Panc1 (cell line): Measurements from ENCODE around the gene RP2. TPM values are rescaled to one million over a fixed set of nuclear protein-coding genes. Genes with fewer than 3 reads are reported as not detected.

ENCODE experiments used
- ATAC-seq: fragments of 200-7000 bp; cut with Tn5 transposase; 2 replicates; pipeline ENCODE4 v1.9.1; 2020; ENCODE audit warnings: mild to moderate bottlenecking, moderate library complexity
- BruUV-seq: library from RNA; stranded (reverse); fragments of 400-500 nt; replicated peaks from 2 replicates; lab custom pipeline; 2021; lab: Mats Ljungman, UMichigan
- CTCF ChIA-PET: fragments of 300-600 bp; sonication (Branson Sonifier 250); formaldehyde crosslinking; loops from one replicate; lab custom pipeline; 2022; ENCODE audit warnings: antibody characterized with exemption; lab: Charles Lee
- POLR2A ChIA-PET: fragments of 300-600 bp; sonication (Branson Sonifier 250); formaldehyde crosslinking; loops from one replicate; lab custom pipeline; 2022; ENCODE audit warnings: antibody characterized with exemption; lab: Charles Lee
- DNase-seq: peaks from one replicate; pipeline ENCODE4 v3.0.0-alpha.2; 2010; ENCODE audit warnings: low read depth, low spot score
- H3K27ac ChIP-seq: 2 replicates; pipeline ENCODE4 v1.5.1; 2011; ENCODE audit warnings: mild to moderate bottlenecking, low read length, inconsistent platforms
- H3K27me3 ChIP-seq: fragments of 200-500 bp; sonication (Bioruptor generic); 2 replicates; pipeline ENCODE4 v1.6.0; 2014; ENCODE audit warnings: low read length, inconsistent platforms; ENCODE audit not compliant: control insufficient read depth, insufficient read depth
- H3K36me3 ChIP-seq: fragments of 200-500 bp; sonication (Bioruptor generic); 2 replicates; pipeline ENCODE4 v1.5.1; 2014; ENCODE audit warnings: inconsistent platforms, mild to moderate bottlenecking, low read length, moderate library complexity; ENCODE audit not compliant: control insufficient read depth, insufficient read depth
- H3K4me1 ChIP-seq: 2 replicates; pipeline ENCODE4 v1.5.1; 2011; ENCODE audit warnings: inconsistent platforms, mild to moderate bottlenecking, low read length, moderate library complexity; ENCODE audit not compliant: control insufficient read depth, insufficient read depth
- H3K4me3 ChIP-seq, 2 experiments: 2 replicates each; pipeline ENCODE4 v1.5.1; 2011 to 2012; ENCODE audit warnings: low read depth in 2 of 2, low read length in 2 of 2, mild to moderate bottlenecking in 2 of 2, inconsistent platforms in 1 of 2, moderate library complexity in 1 of 2
- H3K9me3 ChIP-seq: fragments of 200-500 bp; sonication (Bioruptor generic); 2 replicates; pipeline ENCODE4 v1.5.1; 2014; ENCODE audit warnings: low read depth, mild to moderate bottlenecking, inconsistent platforms, low read length, moderate library complexity; ENCODE audit not compliant: control insufficient read depth, insufficient read depth
- CTCF ChIP-seq: fragments of 450-650 bp; IDR thresholded peaks from 2 replicates; pipeline ENCODE4 v1.5.1; 2017; ENCODE audit warnings: mild to moderate bottlenecking
- POLR2AphosphoS5 ChIP-seq: IDR thresholded peaks from 2 replicates; pipeline ENCODE4 v1.6.1; 2012; ENCODE audit warnings: mild to moderate bottlenecking, low read depth, low read length, moderate library complexity
- REST ChIP-seq, 2 experiments: IDR thresholded peaks; 2 replicates each; pipeline ENCODE4 v1.6.1; 2011 to 2012; ENCODE audit warnings: low read depth in 2 of 2, control low read depth in 1 of 2, low read length in 1 of 2, mild to moderate bottlenecking in 1 of 2, moderate library complexity in 1 of 2; ENCODE audit not compliant: insufficient read depth in 1 of 2
- SIN3A ChIP-seq: IDR thresholded peaks from 2 replicates; pipeline ENCODE4 v1.6.1; 2012; ENCODE audit warnings: low read depth, mild to moderate bottlenecking, low read length, moderate library complexity, borderline replicate concordance; ENCODE audit not compliant: insufficient read depth
- TCF7L2 ChIP-seq: IDR thresholded peaks from 2 replicates; pipeline ENCODE4 v1.6.1; 2011; ENCODE audit warnings: mild to moderate bottlenecking, low read depth, low read length, inconsistent platforms
- in situ Hi-C: cut with HindIII; loops from 2 replicates; pipeline ENCODE4 v1.10.0; 2016; ENCODE audit warnings: low sequenced_read_pairs, low pct_unique_long_range_greater_than_20kb
- intact Hi-C: fragments of 100-400 bp; cut with micrococcal nuclease; formaldehyde crosslinking; loops from one replicate; pipeline ENCODE4 v1.10.0; 2022; ENCODE audit not compliant: unreplicated experiment
- total RNA-seq: library from RNA; stranded (reverse); gene quantifications from one replicate; pipeline ENCODE4 v1.2.1, GENCODE V29; 2021; ENCODE audit not compliant: unreplicated experiment

The RP2 gene
- total RNA-seq, 1 experiment from 2014 or later: 17.3 TPM

GRCh38 chrX:46837558-46838485 is 979 bp downstream of the RP2 start:
- Histone ChIP-seq H3K27ac (peak overlapping the region; percentile 93), H3K4me1 (peaks cover 8% of the 10 kb centered on the region), H3K4me3 (peak overlapping the region; percentile 92 to 94), H3K27me3 (no peaks in the 10 kb centered on the region), H3K36me3 (no peaks in the 10 kb centered on the region; the same call in 1 of the 2 replicates), H3K9me3 (no peaks in the 10 kb centered on the region)
- BruUV-seq: TSS peak; percentile 81
- TF ChIP-seq POLR2AphosphoS5: no peak
- TF ChIP-seq TCF7L2: no peak
- TF ChIP-seq SIN3A: no peak
- no peak for TF ChIP-seq REST (IDR thresholded peaks at IDR 0.05; ENCODE audit: insufficient read depth in 1 of 2, low read depth in 2 of 2, low read length in 1 of 2)
- TF ChIP-seq CTCF: no peak
- CTCF ChIA-PET: no interaction called here
- DNase-seq (no peak), ATAC-seq (no peak)
- intact Hi-C loops (no loop called here), in situ Hi-C loops (no loop called here)
- POLR2A ChIA-PET: interaction anchor here (0.7 kb wide), 1 partner anchor 242 kb away, joined by 4 read pairs; no protein-coding TSS in a partner anchor

GRCh38 chrX:46838486-46838870 is 1.6 kb downstream of the RP2 start:
- TF ChIP-seq CTCF (no peak), TCF7L2 (no peak), SIN3A (no peak), REST (IDR thresholded peaks at IDR 0.05; ENCODE audit: insufficient read depth in 1 of 2, low read depth in 2 of 2, low read length in 1 of 2) (no peak), POLR2AphosphoS5 (no peak)
- H3K36me3 ChIP-seq: no peaks in the 10 kb centered on the region; the same call in 1 of the 2 replicates
- no TSS peak for BruUV-seq
- POLR2A ChIA-PET: no interaction called here
- intact Hi-C loops (no loop called here), in situ Hi-C loops (no loop called here)
- peaks cover 8% of the 10 kb centered on the region for H3K4me1 ChIP-seq
- CTCF ChIA-PET: no interaction called here
- H3K4me3 ChIP-seq: peak overlapping the region; percentile 92 to 94
- H3K27ac ChIP-seq: peak overlapping the region; percentile 93
- H3K9me3 ChIP-seq: no peaks in the 10 kb centered on the region
- DNase-seq (no peak), ATAC-seq (no peak)
- H3K27me3 ChIP-seq: no peaks in the 10 kb centered on the region
